A673 (cell line): Measurements from ENCODE around the gene KAZN. TPM values are rescaled to one million over a fixed set of nuclear protein-coding genes. Genes with fewer than 3 reads are reported as not detected.

Source experiments
- BruUV-seq: library from RNA; stranded (reverse); fragments of 400-500 nt; replicated peaks from 2 replicates; lab custom pipeline; 2021; lab: Mats Ljungman, UMichigan
- CTCF ChIA-PET: fragments of 300-600 bp; sonication (Branson Sonifier 250); formaldehyde crosslinking; loops from one replicate; lab custom pipeline; 2022; ENCODE audit warnings: antibody characterized with exemption; lab: Charles Lee
- POLR2A ChIA-PET: fragments of 300-600 bp; sonication (Branson Sonifier 250); formaldehyde crosslinking; loops from one replicate; lab custom pipeline; 2022; ENCODE audit warnings: antibody characterized with exemption; ENCODE audit not compliant: low non-redundant PET; lab: Charles Lee
- DNase-seq: peaks from one replicate; pipeline ENCODE4 v3.0.0-alpha.2; 2015; ENCODE audit warnings: low spot score
- H3K27ac ChIP-seq: fragments of 200-600 bp; sonication (generic); 2 replicates; pipeline ENCODE4 v1.5.1; 2016; ENCODE audit warnings: mixed run types, low read depth, mild to moderate bottlenecking, mixed read lengths, antibody characterized with exemption, low read length; ENCODE audit not compliant: poor library complexity, severe bottlenecking
- H3K27me3 ChIP-seq: fragments of 200-600 bp; sonication (generic); replicated peaks from 2 replicates; pipeline ENCODE4 v1.6.1; 2017; ENCODE audit warnings: mixed run types, low read depth, mild to moderate bottlenecking, mixed read lengths, antibody characterized with exemption, low read length; ENCODE audit not compliant: insufficient read depth, poor library complexity
- H3K36me3 ChIP-seq: fragments of 200-600 bp; sonication (generic); 2 replicates; pipeline ENCODE4 v1.6.1; 2016; ENCODE audit warnings: mixed run types, mild to moderate bottlenecking, mixed read lengths, antibody characterized with exemption, low read length; ENCODE audit not compliant: insufficient read depth, poor library complexity, severe bottlenecking
- H3K4me1 ChIP-seq: fragments of 200-600 bp; sonication (generic); 2 replicates; pipeline ENCODE4 v1.6.1; 2017; ENCODE audit warnings: mixed run types, mild to moderate bottlenecking, mixed read lengths, antibody characterized with exemption, low read length; ENCODE audit not compliant: insufficient read depth, poor library complexity, severe bottlenecking
- H3K4me3 ChIP-seq: fragments of 200-600 bp; sonication (generic); 2 replicates; pipeline ENCODE4 v1.5.1; 2016; ENCODE audit warnings: low read depth, mixed run types, mild to moderate bottlenecking, mixed read lengths, low read length; ENCODE audit not compliant: poor library complexity, severe bottlenecking
- H3K9me3 ChIP-seq: fragments of 200-600 bp; sonication (generic); 2 replicates; pipeline ENCODE4 v1.6.1; 2016; ENCODE audit warnings: mixed run types, low read depth, mild to moderate bottlenecking, mixed read lengths, antibody characterized with exemption, low read length; ENCODE audit not compliant: poor library complexity, severe bottlenecking
- EZH2 ChIP-seq: fragments of 200-600 bp; sonication (generic); IDR thresholded peaks from 2 replicates; pipeline ENCODE4 v1.6.1; 2017; ENCODE audit warnings: borderline replicate concordance, low read depth, mild to moderate bottlenecking, mixed read lengths, antibody characterized with exemption, low read length; ENCODE audit not compliant: poor library complexity, severe bottlenecking
- intact Hi-C: fragments of 100-400 bp; cut with micrococcal nuclease; formaldehyde crosslinking; loops from one replicate; pipeline ENCODE4 v1.10.0; 2022; ENCODE audit not compliant: unreplicated experiment
- total RNA-seq: library from RNA; stranded (reverse); gene quantifications from 2 replicates; pipeline ENCODE4 v1.2.3, GENCODE V29; 2021
- TF ChIP-seq, protein P1 (sequence below): fragments of 300-800, 200-600 bp; sonication (generic); conservative IDR thresholded peaks from 2 replicates; pipeline ENCODE4 v1.5.1; 2017; ENCODE audit warnings: low read depth, mild to moderate bottlenecking, antibody characterized with exemption, low read length, moderate library complexity, mixed read lengths

The KAZN gene
- total RNA-seq, 1 experiment from 2014 or later: 8.0 TPM

DNA sequence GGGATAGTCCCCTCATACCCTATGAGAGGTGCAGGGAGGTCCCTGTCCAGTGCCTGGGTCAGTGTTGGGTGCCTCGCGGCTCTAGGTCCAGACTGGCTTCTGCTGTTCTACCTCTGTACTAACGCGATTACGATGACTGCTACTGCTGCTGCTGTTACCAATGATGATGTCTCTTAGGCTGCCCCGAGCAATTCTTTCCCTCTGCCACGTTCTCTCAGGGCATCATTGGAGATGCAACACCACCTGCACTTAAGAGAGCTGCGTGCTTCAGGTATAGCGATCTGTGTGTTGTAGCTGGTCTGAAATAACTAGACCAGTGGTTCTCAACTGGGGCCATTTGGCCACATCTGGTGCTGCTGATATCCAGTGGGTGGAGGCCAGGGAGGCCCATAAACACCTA lies 36.9 kb downstream of the KAZN start:
- no peak for DNase-seq
- Histone ChIP-seq H3K4me3 (no peak overlapping the region), H3K4me1 (no peaks in the 10 kb centered on the region), H3K9me3 (no peaks in the 10 kb centered on the region), H3K27me3 (no peaks in the 10 kb centered on the region), H3K27ac (no peak overlapping the region), H3K36me3 (no peaks in the 10 kb centered on the region)
- BruUV-seq: no TSS peak
- ChIA-PET CTCF (no interaction called here), POLR2A (no interaction called here)
- no peak for TF ChIP-seq EZH2
- TF ChIP-seq, protein P1, sequence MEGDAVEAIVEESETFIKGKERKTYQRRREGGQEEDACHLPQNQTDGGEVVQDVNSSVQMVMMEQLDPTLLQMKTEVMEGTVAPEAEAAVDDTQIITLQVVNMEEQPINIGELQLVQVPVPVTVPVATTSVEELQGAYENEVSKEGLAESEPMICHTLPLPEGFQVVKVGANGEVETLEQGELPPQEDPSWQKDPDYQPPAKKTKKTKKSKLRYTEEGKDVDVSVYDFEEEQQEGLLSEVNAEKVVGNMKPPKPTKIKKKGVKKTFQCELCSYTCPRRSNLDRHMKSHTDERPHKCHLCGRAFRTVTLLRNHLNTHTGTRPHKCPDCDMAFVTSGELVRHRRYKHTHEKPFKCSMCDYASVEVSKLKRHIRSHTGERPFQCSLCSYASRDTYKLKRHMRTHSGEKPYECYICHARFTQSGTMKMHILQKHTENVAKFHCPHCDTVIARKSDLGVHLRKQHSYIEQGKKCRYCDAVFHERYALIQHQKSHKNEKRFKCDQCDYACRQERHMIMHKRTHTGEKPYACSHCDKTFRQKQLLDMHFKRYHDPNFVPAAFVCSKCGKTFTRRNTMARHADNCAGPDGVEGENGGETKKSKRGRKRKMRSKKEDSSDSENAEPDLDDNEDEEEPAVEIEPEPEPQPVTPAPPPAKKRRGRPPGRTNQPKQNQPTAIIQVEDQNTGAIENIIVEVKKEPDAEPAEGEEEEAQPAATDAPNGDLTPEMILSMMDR: no peak
- intact Hi-C loops: no loop called here

DNA sequence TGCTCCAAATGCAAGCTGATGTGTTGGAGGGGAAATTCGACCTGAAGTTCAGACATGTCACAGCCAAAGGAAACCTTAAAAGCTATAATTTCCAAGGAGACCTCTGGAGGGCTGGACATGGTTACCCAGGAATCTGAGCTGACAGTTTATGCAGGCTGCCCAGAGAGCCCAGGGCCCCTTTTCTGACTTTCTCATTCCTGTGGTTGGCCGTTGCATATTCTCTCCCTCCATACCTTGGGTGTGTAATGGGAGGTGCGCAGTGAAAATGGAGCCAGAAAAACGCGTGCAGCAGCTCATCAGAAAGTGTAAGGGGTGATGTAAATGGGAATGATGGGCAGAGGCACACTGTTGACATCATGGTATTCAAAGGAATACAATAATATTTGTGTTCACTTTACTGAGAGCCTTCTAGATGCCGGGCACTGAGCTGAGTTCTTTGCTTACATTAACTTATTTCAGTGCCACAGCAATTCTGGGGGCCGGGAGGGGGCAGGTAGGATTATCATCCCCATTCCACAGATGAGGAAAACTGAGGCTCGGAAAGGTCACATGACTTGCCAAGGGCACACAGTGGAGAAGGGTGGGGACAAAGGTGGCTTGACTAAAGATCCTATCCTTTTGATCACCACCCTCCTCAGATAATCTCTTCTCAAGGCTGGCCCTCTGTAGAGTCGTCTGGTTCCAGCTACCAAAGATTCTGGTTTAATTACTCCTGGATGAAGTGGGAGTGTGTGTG lies 38.6 kb downstream of the KAZN start:
- intact Hi-C loops: no loop called here
- H3K4me3 ChIP-seq: no peak overlapping the region
- no peak for DNase-seq
- H3K27me3 ChIP-seq: no peaks in the 10 kb centered on the region
- BruUV-seq: no TSS peak
- ChIA-PET CTCF (no interaction called here), POLR2A (no interaction called here)
- H3K4me1 ChIP-seq: no peaks in the 10 kb centered on the region
- no peak for TF ChIP-seq EZH2
- TF ChIP-seq, protein P1: no peak
- H3K36me3 ChIP-seq: no peaks in the 10 kb centered on the region
- H3K9me3 ChIP-seq: no peaks in the 10 kb centered on the region
- no peak overlapping the region for H3K27ac ChIP-seq

DNA sequence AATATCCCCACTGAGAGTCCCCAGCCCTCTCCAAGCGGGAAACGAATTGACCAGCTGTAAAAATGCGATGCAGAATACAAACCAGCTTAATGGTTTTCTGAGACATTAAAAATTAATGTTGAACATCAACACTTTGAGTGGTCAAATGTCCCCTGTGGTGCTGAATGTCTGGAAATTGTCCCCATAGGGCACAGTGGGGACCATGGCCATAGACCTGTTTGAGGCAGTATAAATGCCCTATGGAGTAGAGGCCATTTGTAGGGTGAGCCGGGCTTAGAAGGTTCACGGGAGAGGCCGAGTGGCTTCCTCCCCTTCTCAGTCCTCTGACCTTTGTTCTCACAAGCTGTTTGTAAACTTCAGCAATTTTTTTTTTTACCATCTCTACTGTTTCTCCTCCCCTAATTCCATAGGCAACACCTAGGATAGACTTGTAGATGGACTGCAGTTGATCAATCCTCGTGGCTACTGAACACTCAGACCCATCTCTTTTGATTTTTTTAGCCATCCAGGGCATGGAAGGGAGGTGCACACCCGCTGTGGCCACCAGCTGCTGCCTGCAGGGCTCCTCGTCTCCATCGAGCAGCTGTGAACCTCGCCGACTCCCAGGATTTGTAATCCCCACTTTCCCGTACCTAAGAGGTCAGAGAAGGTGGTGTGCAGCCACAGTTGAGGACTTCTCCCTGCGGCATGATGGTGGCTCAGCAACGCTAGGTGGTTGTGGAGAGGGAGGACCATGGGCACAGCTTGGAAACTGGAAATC lies 41.0 kb downstream of the KAZN start:
- ChIA-PET POLR2A (interaction anchor here (0.6 kb wide), 1 partner anchor 30 kb away, joined by 4 read pairs; no protein-coding TSS in a partner anchor), CTCF (no interaction called here)
- Histone ChIP-seq H3K4me3 (no peak overlapping the region), H3K36me3 (no peaks in the 10 kb centered on the region), H3K27me3 (no peaks in the 10 kb centered on the region), H3K9me3 (peaks cover 3% of the 10 kb centered on the region), H3K27ac (no peak overlapping the region), H3K4me1 (no peaks in the 10 kb centered on the region)
- intact Hi-C loops: no loop called here
- no TSS peak for BruUV-seq
- TF ChIP-seq, protein P1: no peak
- TF ChIP-seq EZH2: no peak
- DNase-seq: no peak
